Suppressor macrophage treated with lipopolysaccharide for 4 hours (primary cell): Measurements from ENCODE around the gene USP44.
"Not testable (repeated sequence)": the region's sequence is repeated elsewhere in the genome, so short reads cannot be mapped to it uniquely, and the experiment has no call there.

ENCODE experiments used
- DNase-seq: peaks from one replicate; pipeline ENCODE4 v3.0.0-alpha.2; 2020

USP44 gene

DNA sequence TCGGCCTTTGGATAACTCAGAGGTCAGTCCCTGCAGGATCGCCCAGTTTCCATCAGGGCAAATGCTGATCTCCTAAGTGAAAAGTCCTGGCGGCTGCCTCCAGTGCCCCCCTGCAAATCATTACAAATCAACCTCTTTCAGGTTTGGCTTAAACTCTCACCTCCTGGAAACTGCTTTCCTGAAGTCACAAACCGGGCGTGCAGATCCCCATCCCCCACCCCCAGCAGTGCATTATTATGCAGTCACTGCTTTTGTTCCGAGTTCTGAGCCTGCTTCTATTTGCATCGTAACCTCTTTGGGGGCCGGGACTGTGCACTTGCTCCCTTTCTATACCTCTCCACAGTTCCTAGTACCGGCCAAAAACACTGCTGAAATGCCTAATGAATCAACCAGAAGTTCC is at the start of gene USP44:
Gene USP44, minus strand, starts transcription at position 172 of the 400 bp plus-strand sequence. CDS start 17,220 bp downstream, outside the sequence.
- DNase-seq = no peak

DNA sequence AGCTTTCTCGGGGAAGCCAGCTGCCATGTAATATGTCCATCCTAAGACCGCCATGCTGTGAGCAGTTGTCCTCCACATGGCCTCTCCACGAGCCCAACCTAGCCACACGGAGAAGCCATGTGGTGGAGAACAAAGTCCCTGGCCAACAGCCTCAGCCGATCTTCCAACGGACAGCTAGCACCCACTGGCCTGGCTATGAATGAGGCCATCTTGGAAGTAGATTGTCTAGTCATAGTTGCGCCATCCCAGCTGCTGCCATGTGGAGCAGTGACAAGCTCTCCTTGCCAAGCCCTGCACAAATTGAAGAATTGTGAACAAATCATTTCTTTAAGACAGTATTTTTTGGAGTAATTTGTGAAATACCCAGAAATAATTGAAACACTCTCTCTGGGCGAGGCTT is 49.3 kb upstream of the USP44 start:
- DNase-seq = no peak

DNA sequence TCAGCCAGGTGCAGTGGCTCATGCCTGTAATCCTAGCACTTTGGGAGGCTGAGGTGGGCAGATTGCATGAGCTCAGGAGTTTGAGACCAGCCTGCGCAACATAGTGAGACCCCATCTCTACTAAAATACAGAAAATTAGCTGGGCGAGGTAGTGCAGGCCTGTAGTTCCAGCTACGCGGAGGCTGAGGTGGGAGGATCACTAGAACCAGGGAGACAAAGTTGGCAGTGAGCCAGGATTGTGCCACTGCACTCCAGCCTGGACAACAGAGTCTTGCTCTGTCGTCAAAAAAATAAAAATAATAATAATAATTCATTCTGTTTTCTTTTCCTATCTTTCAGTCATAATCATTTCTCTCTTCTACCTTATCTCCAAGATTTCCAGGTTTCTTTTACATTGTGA is 48.6 kb upstream of the USP44 start:
- no peak for DNase-seq

DNA sequence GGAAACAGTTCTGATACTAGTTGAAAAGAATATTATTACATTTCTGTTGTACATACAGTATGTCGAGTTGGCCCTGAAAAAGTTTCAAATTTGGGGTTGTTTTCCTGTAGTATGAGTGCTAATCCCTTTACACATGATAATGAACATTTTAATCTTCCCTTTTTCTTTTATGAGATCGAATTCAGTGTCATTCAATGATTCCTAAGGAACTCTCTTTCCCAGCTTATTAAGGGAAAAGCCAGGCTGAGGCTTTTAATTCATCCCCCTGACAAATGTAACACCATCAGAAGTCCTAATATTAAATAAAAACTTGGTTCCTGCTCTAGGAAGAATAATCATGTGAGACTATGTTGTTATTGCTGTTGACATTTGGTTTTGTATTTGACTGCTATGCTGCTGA is 42.9 kb upstream of the USP44 start:
- no peak for DNase-seq

DNA sequence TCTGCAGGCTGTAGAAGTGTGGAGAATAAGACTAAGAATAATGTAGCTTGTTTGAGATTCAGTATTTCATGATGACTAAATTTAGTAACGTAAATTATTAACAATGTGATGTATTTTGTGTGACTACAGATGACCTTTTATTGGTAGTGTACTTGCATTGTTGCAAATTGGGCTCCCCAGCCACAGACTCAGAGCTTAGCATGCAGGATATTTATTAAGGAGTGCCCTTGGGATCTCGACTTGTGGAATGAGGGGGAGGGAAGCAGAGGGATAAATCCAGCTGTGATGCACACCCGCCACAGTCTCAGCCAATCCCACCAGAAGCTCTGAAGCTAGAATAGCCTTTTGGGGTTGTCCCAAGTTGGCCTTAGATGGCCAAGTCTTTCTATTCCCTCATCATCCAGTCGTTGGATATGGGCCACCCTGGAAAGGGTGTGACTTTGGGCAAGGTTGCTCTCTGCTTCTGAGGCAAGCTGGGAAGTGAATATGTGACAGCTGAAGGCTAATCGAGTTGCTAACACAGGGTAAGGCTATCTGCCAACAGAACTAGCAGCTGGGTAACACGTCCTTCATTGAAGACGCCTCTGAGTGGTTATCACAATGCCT is 42.1 kb upstream of the USP44 start:
- DNase-seq = no peak

DNA sequence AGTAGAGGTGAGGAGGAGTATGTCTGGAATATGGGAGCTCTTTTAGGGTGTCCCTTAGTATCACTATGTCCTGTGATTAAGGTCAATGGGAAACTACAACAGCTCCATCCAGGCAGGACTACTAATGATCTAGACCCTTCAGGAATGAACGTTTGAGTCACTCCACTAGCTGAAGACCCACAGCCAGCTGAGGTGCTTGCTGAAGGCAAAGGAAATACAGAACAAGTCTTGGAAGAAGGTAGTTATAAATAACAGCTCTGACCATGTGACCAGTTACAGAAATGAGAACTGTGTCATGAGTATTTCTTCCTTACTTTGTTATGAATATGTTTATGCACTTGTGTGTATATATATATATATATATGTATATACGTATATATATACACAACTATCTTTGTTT is 40.5 kb upstream of the USP44 start:
- DNase-seq = no peak

DNA sequence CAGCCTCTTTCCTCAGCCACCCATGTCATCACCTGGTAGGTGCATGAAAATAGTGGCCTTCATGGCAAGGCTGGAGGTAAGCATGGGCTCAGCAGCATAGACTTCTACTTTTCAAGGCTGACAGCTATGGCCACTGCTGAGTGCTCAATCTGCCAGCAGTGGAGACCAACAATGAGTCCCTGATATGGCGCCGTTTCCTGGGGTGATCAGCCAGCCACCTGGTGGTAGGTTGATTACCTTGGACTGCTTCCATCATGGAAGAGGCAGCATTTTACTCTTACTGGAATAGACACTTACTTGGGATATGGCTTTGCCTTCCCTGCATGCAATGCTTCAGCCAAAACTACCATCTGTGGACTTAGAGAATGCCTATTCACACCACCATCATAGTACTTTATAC is 39.5 kb upstream of the USP44 start:
- DNase-seq = no peak

DNA sequence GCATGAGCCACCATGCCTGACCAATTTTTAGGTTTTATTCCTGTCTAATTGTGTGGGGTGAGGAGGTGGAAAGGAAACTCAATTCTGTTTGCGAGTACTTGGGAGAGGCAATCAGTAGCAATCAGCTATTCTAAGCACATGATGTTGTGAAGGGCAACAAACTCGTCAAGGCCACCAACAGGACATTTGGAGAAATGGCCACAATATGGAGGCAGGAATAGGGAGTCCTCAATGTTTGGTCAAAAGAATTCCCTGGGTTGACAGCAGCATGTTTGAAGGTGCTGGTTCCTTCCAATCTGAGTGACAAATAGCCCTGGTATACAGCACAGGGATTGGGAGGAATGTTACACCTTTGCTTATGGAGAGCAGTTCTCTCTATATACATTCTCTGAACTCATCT is 32.7 kb upstream of the USP44 start:
- no peak for DNase-seq

DNA sequence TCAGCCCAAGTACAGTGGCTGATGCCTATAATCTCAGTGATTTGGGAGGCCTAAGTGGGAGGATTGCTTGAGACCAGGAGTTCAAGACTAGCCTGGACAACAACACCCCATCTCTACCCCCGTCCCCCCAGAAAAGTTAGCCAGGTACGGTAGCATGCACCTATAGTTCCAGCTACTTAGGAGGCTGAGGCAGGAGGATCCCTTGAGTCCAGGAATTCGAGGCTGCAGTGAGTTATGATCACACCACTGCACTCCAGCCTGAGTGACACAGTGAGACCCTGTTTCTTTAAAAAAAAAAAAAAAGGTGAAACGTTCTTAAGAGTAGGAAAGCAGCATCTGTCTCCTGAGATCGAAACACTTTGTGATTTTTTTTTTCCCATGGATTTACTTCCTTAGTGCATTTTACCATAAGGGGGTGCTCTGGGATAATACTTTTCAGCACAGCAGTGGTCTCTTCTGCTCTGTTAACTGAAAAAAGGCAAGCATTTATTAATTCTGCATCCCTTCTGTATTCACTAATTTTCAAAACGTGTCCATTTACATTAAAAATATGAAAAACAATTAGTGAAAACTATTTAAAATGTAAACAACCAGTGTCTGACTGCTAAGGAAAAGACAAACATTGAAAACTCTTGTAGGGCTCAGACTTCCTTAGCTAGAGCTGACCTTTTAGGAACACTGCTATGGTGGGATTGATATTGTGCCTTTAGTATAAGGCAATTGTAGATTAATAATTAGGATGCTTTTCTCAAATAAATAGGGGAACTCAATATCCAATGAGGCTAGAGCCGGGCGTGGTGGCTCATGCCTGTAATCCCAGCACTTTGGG is 31.2 kb upstream of the USP44 start:
- no peak for DNase-seq

DNA sequence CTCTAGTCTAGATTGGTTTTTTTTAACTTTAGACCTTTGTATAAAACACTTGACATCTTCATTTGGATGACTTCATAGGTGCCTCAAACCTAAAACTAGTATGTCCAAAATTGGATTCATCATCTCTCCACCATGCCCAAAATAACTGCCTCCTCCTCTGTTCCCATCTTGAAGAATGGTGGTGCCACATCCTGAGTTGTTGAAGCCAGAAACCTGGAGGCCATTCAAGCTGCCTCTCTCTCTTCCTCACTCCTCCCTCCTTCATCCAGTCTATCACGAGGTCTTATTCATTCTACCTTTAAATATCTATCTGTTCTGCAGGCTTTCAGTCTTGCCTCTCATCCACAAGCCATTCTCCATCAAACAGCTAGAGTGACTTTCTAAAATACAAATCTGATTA is 26.5 kb upstream of the USP44 start:
- no peak for DNase-seq

DNA sequence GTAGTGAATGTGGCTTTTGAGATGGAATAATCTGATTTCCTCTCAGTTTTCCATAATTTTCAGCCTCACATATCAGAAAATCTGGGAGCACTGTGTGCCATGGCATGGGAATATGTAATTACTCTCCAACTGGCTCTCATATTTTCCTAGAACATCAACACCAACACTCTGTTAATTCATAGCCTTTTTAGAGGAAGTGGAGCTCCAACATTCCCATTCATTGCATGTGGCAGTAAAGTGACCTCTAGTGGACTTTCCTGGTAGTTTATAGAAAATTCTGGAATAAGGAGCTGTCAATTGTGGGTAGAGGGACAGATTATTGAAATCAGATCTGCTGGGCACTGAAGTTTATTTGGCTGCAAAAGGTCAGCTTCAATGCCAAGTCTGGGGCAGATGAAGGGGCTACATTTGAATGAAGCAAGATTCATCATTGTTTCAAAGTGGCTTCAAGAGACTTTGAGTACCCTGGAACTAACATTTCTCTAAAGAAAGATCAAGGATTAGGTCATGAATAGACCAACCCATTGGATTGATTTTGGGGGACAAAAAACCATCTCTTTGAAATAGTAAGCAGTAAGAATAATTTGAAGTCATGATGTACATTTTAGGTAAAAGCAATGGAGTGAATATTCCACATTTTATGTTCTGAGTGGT is 23.6 kb upstream of the USP44 start:
- peak; percentile 51 for DNase-seq

DNA sequence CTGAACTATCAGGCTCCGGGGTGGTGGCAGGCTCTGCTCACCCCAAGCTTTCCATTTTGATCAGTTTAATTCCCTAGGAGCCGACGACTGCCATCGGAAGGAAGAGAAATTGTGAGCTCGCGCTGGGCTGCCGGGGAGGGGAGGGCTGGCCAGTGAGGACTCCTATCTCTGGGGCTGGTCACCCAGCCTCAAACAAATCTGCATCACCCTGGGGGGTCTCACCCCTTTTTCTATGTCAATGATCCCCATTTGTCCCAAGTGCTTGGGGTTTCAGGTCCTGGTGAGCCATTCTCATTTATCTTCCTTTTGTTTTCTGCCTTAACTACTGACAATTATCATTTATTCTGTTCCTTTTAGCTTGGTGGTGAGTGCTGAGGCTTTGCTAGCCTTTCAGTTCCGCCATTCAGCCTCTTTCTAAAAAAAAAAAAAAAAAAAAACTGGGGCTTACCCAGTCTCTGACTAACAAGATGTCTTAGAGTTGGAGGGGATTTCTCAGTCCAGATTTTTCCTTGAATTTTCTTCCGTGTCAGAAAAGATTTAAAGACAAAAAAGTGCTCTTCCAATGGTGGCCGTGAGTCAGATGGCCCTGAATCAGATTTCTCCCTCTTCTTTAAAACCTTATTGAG is 22.8 kb upstream of the USP44 start:
- DNase-seq = peak; percentile 22

DNA sequence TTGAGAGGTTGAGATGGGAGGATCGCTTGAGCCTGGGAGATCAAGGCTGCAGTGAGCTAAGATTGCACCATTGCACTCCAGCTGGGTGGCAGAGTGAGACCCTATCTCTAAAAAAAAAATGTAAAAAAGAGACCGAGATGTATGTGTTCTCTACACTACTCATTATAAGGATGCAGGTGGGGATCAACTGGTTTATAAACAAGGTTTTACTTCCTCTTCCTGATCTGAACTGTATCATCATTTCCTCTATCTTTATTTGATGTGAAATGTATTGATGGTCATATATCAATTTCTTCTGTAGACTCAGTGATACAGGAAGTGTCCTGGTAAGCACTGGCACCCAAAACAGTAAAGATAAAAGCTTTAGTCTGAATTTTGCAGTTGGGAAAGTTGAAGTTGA is 20.1 kb upstream of the USP44 start:
- DNase-seq = no peak

DNA sequence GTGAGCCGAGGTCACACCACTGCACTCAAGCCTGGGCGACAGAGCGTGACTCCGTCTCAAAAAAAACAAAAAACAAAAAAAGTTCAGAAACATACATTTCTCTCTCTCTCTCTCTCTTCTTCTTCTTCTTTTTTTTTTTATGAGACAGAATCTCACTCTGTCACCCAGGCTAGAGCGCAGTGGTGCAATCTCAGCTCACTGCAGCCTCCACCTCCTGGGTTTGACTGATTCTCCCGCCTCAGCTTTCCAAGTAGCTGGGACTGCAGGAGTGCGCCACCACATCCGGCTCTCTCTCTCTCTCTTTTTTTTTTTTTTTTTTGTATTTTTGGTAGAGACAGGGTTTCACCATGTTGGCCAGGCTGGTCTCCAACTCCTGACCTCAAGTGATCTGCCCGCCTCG is 16.8 kb upstream of the USP44 start:
- not testable (repeated sequence) for DNase-seq

DNA sequence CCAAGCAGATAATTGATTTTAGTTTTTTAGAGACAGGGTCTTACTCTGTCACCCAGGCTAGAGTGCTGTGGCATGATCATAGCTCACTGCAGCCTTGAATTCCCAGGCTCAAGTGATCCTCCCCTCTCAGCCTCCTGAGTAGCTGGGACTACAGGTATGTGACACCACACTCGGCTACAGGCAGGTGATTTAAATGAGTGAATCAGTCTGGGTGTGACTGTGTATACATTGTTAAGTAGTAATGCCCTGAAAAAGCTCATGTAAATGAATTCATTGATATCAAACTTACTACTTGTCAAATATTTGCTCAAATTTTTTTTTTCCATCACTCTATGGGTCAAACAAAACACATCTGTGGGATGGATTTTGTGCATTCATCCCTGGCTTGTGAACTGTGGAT is 6.3 kb upstream of the USP44 start:
- no peak for DNase-seq

DNA sequence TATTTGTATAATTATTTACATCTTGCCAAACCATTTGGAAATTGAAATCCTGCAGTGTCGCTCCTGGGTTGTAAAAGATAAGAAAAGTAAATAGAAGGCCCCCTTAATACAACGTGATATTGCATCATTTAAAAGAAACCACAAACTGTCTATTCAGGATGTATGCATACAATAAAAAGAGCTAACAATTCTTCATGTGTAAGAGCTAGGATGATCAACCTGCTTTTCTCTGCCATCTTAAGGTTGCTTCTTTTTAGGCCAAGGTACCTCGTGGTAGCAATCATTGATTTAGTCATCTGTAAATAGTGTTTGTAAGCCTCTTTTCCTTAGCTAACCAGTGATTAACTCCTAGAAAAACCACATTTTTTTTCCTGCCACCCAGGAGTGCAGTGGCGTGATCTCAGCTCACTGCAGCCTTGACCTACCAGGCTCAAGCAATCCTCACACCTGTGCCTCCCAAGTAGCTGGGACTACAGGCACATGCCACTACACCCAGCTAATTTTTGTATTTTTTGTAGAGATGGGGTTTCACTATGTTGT is 3.3 kb upstream of the USP44 start:
- DNase-seq = no peak

DNA sequence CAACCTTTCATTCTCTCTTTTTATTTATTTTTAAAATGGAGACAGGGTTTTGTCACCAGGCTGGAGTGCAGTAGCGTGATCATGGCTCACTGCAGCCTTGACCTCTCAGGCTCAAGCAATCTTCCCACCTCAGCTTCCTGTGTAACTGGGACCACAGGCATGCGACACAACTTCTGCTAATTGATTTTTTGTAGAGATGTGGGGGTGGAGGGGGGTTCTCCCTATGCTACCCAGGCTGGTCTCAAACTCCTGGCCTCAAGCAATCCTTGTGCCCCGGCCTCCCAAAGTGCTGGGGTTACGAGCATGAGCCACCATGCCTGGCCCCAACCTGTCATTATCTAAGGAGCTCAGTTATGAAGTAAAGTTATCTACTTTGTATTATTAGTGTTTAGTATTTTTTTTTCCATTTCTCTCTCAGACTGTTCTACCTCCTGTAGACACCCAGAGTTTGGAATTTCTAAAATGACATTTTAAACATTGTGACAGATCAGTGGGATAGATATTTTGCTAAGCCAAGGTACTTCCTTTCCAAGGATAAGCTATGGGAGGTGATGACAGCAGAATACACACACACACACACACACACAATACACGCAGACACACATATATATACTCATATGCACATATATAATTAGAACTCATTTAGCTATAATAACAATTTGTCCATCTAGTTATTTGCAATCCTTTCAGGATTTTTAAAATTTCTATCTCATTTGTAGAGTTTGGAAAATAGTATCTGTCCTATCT is 2.1 kb upstream of the USP44 start:
- no peak for DNase-seq

DNA sequence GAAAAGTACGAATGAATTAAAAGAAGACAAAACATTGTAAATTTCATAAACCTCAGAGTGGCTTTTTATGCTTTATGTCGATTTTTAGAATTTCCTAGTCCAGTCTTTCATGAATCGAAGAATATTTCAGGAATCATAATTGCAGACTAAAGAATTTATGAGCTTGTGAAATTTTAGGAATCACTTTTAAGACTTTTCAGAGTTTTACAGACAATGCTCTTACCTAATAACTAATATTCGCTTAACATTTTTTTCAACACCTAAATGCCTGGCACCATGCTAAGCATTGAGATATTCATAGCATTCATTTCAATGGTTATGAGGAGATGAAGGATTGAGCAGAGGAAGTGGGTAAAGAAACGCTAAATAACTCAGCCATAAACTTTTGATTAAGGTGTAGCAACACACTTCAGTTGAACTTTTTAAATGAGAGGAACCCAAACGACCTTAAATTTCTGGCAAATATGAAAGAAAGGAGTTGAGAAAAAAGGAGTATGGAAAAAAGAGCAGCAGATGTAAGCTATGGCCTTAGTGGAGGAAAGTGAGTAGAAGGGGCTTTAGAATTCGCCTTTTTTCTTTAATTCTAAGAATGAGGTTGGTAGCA is 739 bp upstream of the USP44 start:
- DNase-seq = no peak

DNA sequence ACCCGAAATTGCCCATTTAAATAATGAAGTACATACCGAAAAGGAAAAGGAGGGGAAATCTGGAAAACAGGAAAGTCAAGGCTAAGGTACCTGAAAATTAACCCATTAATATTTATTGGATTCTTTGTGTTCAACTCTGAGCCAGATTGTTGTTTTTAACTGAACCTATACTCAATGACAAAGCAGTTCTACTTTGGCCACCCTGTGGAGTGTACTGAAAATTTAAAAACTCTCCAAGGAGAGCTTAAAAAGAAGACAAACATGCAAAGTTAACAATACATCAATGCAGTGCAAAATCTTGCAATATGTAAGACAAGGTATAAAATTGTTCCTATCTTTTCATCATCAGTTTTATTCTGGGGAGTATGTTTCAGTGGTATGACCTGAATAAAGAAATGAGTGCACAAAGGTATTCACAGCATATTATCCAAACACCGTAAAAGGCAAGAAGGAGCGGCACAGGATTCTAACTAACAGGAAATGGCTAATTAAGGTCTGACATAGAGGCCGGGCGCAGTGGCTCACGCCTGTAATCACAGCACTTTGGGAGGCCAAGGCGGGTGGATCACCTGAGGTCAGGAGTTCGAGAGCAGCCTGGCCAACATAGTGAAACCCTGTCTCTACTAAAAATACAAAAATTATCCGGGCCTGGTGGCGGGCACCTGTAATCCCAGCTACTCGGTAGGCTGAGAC is 1.7 kb downstream of the USP44 start:
- DNase-seq = no peak

DNA sequence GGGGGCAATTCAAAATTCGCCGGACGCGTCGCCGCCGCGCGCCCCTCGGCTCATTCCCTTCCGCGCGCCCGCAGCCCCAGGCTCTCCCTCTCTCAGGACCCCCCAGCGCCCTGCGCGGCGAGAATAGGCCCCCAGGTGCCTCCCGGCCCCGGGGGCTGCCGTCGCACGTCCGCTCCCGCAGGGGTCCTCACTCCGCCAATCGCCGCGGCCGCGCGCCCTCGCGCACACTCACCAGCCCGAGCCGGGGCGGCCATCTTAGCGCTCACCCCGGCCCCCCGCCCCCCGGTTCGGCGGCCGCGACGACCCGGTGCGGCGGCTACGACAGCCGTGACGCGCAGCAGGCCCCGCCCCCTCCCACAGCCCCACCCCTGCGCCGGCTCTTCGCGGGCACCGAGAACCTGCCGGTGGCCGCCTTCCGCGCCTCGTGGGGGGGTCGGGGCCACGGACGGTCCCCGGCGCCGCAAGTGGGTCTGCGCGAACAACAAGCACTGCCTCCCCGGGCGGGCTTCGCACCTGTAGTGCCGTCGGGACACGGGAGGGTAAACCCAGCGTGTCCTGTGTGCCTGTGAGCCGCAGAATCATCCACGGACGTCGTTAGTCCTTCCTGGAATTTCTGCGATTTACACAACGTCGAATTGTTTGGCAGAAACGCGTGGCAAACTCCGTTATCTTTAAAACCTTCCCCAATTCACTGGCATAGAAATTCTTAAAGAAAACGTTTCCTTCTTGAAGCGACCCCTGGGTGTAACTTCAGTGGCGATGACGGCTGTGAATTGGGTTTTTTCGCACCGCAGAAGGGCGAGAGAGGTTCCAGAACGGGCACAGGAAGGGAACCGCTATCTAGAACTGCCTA is 2.5 kb downstream of the USP44 start:
- peak; percentile 21 for DNase-seq
